Psoas muscle (tissue), 8 donors: ENCODE results near the gene IFNA4. TPM values are rescaled to one million over a fixed set of nuclear protein-coding genes. Genes with fewer than 3 reads are reported as not detected.
"Not testable (repeated sequence)": the region's sequence is repeated elsewhere in the genome, so short reads cannot be mapped to it uniquely, and the experiment has no call there.

Source experiments
- ATAC-seq, 4 donors: fragments of 200-7000 bp; cut with Tn5 transposase; one replicate each; pipeline ENCODE4 v1.9.1; 2020; ENCODE audit warnings: moderate library complexity in 3 of 4, mild to moderate bottlenecking in 2 of 4
- DNase-seq, 2 donors: peaks; one replicate each; pipeline ENCODE4 v3.0.0-alpha.2; 2020
- H3K27ac ChIP-seq: fragments of 200-600 bp; one replicate; pipeline ENCODE4 v1.8.0; 2022
- H3K27me3 ChIP-seq, 3 donors: fragments of 200-600 bp in 1 of 3; one replicate each; pipeline versions ENCODE4 v1.6.1 to v1.8.0; 2013 to 2022; ENCODE audit warnings: low read length in 2 of 3, mild to moderate bottlenecking in 2 of 3, moderate library complexity in 1 of 3; ENCODE audit not compliant: insufficient read depth in 3 of 3
- H3K36me3 ChIP-seq, 2 donors: fragments of 200-600 bp in 1 of 2; one replicate each; pipeline versions ENCODE4 v1.6.1 to v1.8.0; 2013 to 2022; ENCODE audit warnings: low read depth in 1 of 2, mild to moderate bottlenecking in 1 of 2, moderate library complexity in 1 of 2; ENCODE audit not compliant: insufficient read depth in 1 of 2
- H3K4me1 ChIP-seq: fragments of 200-600 bp; one replicate; pipeline ENCODE4 v1.8.0; 2022
- H3K4me3 ChIP-seq: fragments of 200-600 bp; one replicate; pipeline ENCODE4 v1.8.0; 2022; ENCODE audit warnings: mild to moderate bottlenecking
- H3K9me3 ChIP-seq: fragments of 200-600 bp; one replicate; pipeline ENCODE4 v1.8.0; 2022
- CTCF ChIP-seq: fragments of 200-600 bp; IDR thresholded peaks from one replicate; pipeline ENCODE4 v1.8.0; 2022; ENCODE audit warnings: antibody characterized with exemption
- WGBS, 3 donors: extraction: QIAGEN DNeasy Blood & Tissue Kit; methylation state at CpG; one replicate each; pipeline versions ENCODE4 v1.1.6 to v1.1.7; 2013; 5-methylcytosine and 5-hydroxymethylcytosine counted together
- intact Hi-C, 2 donors: fragments of 100-400 bp; cut with DNase I; formaldehyde crosslinking; loops; one replicate each; pipeline versions ENCODE4 v1.11.0 to v1.14.2; 2022
- polyA plus RNA-seq, 3 donors: library from polyadenylated mRNA; stranded (reverse); fragments of 200-250 nt; gene quantifications; one replicate each; pipeline ENCODE4 v1.2.3, GENCODE V29; 2013
- total RNA-seq, 4 donors: library from RNA; stranded (reverse); fragmentation: NEBNext Ultra II Directional in 2 of 4; extraction: Animal tissue kit (Norgen Biotek cat#: 25700) in 2 of 4; gene quantifications; one replicate each; pipeline versions ENCODE4 v1.2.1 to v1.2.4, GENCODE V29; 2021 to 2023
- donor health status: healthy with polysubstance abuse.
- donor health status: DM: no; HTN: no; CAD: no; lungs with moderate emphysema.
- donor health status: Bipolar disorder and iron deficiency.
- donor health status: healthy.
- donor health status: DM: yes; HTN: yes; CAD: no.
- donor health status: DM: no; HTN: no; CAD: no.
- donor health status: DM: no; HTN: no; CAD: no.
- donor health status: DM: yes; HTN: yes; CAD: no.

Gene IFNA4
- total and polyA plus RNA-seq, 7 donors = not detected

- no peak overlapping the region for H3K4me3 ChIP-seq
- no peaks in the 10 kb centered on the region for H3K36me3 ChIP-seq
- TF ChIP-seq CTCF = no peak
- no peak for ATAC-seq
- no peak overlapping the region for H3K27ac ChIP-seq
- no peaks in the 10 kb centered on the region for H3K9me3 ChIP-seq
- no peaks in the 10 kb centered on the region for H3K27me3 ChIP-seq
- intact Hi-C loops = no loop called here
- no peaks in the 10 kb centered on the region for H3K4me1 ChIP-seq
- no peak for DNase-seq
Measured at GRCh38 chr9:21205204-21205603, 17.8 kb upstream of the IFNA4 start.

- H3K9me3 ChIP-seq, H3K4me3 ChIP-seq, H3K27ac ChIP-seq, H3K4me1 ChIP-seq, H3K27me3 ChIP-seq, intact Hi-C loops, DNase-seq, ATAC-seq, H3K36me3 ChIP-seq: not testable (repeated sequence)
- 60 to 68% (median 66%) methylated on average over 4 of the region's 4 CpGs for WGBS, 3 donors
Measured at GRCh38 chr9:21202105-21202504, 14.7 kb upstream of the IFNA4 start, which contains the start of gene IFNA7. TSS of gene IFNA7 (minus strand) at chr9:21202205. CDS start at chr9:21202165, 40 bp downstream.

- 35 to 46% (median 41%) methylated on average over 6 of the region's 6 CpGs for WGBS, 3 donors
- H3K4me1 ChIP-seq, H3K27me3 ChIP-seq, DNase-seq, ATAC-seq, intact Hi-C loops, H3K27ac ChIP-seq, H3K4me3 ChIP-seq, H3K36me3 ChIP-seq, H3K9me3 ChIP-seq: not testable (repeated sequence)
- TF ChIP-seq CTCF = peak; percentile 24
Measured at GRCh38 chr9:21194867-21195776, 7.7 kb upstream of the IFNA4 start.

GRCh38 chr9:21182810-21183736 is 4.3 kb downstream of the IFNA4 start:
- ATAC-seq, H3K27me3 ChIP-seq, H3K27ac ChIP-seq, H3K9me3 ChIP-seq, H3K4me3 ChIP-seq, intact Hi-C loops, H3K36me3 ChIP-seq, H3K4me1 ChIP-seq, DNase-seq: not testable (repeated sequence)
- WGBS, 3 donors = 33 to 51% (median 39%) methylated on average over 4 of the region's 4 CpGs

GRCh38 chr9:21174671-21175070 is 12.7 kb downstream of the IFNA4 start:
- ATAC-seq (no peak), DNase-seq (no peak)
- Histone ChIP-seq H3K27me3 (no peaks in the 10 kb centered on the region), H3K4me1 (no peaks in the 10 kb centered on the region), H3K27ac (no peak overlapping the region), H3K9me3 (no peaks in the 10 kb centered on the region), H3K4me3 (no peak overlapping the region), H3K36me3 (no peaks in the 10 kb centered on the region)
- intact Hi-C loops = no loop called here
- WGBS, 3 donors = 75 to 86% (median 79%) methylated on average over 2 of the region's 2 CpGs
- no peak for TF ChIP-seq CTCF
